GM19455 (cell line): ENCODE data around the gene BPIFB1.

ENCODE experiments used
- ATAC-seq: cut with Tn5 transposase; IDR thresholded peaks from one replicate; pipeline ENCODE4 v1.9.1; 2021; ENCODE audit not compliant: unreplicated experiment

The BPIFB1 gene

GRCh38 chr20:33291830-33292355 lies 8.9 kb downstream of the BPIFB1 start:
- ATAC-seq, result no peak

- ATAC-seq, result no peak
Measured at GRCh38 chr20:33296206-33296605, 13.2 kb downstream of the BPIFB1 start.

DNA sequence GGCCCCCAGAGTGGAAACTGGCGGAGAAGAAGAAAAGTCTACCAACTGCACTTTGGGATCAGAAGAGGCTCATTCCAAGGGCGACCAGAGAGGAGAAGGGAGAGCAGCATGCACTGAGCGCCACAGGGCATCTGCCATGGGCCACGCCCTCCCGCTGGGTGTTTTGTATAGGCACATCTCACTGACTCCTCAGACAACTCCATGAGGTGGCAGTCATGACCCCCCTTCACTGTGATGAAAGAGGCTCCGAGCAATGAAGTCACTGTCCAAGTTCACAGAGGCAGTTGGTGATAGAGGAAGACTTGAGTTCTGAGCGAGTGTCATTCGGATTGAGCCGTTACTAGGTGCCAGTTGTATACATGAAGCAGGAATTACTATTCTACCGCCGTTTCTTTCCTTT lies 15.4 kb downstream of the BPIFB1 start:
- ATAC-seq, result no peak

DNA sequence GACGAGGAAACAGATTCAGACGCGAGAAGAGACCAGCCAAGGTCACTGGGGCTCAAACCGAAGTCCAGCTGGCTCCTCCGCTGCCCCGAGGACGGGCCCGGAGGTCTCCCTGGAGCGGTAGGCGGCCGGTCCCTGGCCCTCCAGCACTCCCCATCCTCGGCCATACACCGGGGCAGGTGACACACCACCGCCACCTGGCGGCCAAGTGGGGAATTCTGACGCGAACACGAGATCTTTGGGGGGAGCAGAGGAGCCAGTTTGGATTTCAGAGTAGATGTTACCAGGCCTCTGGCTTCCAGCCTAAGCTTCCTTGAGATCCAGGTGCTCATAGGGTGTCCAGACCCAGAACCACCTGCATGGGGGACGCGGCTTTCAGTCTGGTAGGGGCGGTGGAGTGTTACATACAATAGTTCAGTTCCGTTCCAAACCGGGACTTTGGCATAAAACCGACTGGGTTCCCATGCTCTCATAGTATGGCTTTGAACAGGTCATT lies 16.1 kb downstream of the BPIFB1 start:
- ATAC-seq, result no peak

- ATAC-seq, result no peak
Measured at GRCh38 chr20:33301192-33301930, 18.3 kb downstream of the BPIFB1 start.

DNA sequence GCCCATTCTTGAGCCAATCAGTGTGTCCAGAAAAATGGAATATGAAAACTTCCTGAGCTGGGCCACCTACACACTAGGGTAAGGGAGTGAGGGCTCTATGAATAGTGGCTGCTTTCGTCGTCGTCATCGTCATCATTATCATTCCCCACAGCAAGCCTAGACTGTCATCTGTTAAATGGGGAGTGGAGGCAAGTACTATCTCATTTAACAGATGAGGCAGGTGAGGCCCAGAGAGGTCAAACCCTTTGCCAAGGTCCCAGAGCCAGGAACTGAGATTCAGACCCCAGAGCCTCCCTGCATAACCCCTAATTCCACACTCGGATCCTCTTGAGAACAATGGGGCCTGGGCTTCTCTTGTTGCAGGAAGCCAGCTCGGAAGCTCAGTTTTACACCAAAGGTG lies 20.6 kb downstream of the BPIFB1 start:
- no peak for ATAC-seq

DNA sequence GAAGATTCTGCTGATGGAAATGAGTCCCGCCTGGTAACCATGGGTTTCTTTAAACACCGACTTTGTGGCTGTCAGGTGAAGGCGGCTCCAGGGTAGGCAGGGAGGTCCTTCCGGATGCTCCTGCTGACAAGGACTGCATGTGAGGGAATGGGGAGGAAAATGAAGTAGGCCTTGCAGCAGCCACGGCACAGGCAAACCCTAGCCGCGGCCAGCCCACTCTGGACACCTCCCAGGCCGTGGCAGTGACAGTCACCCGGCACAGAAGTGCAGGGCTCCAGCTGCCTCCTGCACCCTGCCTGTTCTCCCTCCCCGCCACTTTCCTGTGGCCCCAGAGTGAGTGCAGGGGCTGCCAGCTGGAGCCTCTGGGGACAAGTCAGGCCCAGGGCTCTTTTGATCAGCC lies 21.0 kb downstream of the BPIFB1 start:
- no peak for ATAC-seq

- no peak for ATAC-seq
Measured at GRCh38 chr20:33305589-33306057, 22.6 kb downstream of the BPIFB1 start.

DNA sequence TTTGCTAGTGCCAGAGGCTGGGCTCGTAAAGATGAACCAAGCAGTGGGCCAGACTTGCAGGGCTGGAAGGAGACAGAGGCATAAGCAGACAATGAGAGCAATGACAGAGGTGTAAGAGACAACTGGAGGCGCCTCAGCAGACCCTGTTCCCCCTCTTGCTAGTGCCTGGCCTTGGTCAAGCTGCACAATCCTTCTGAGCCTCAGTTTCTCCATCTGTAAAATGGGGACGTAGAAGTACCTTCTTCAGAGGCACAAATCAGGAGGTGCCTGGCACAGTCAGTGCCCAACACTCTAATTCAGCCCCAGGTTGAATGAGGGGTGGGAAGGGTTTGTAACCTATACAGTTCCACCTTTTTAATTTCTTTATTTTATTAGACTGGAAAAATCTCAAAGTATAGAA lies 23.2 kb downstream of the BPIFB1 start:
- ATAC-seq, result no peak

GRCh38 chr20:33306807-33307206 lies 23.8 kb downstream of the BPIFB1 start:
- ATAC-seq, result no peak

- no peak for ATAC-seq
Measured at GRCh38 chr20:33308668-33309067, 25.7 kb downstream of the BPIFB1 start.

- no peak for ATAC-seq
Measured at GRCh38 chr20:33309631-33310030, 26.6 kb downstream of the BPIFB1 start.

DNA sequence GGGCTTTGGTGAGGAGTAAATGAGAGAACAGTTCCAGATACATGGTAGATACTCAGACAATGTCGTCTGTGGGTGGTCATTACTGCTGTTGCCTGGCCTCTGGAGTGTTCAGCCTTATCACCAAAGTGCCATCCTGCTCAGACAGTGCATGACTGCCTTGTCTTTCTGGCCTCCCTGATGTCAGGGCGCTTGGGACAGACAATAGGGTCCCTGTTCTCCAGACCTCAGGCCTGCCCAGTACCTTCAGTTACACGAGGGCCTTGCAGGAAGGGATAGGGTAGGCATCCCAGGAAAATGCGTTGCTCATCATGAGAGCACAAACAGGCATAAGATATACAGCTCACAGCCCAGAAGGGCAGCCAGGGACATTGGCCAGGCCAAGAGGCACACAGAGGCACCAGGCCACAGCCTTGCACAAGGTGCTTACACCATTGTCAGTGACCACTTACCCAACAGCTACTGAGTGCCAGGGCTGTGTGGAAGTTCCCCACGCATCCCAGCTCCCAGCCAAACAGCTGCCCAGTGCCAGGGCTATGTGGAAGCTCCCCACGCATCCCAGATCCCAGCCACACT lies 27.4 kb downstream of the BPIFB1 start:
- no peak for ATAC-seq

GRCh38 chr20:33311011-33311410 lies 28.0 kb downstream of the BPIFB1 start:
- ATAC-seq, result no peak

DNA sequence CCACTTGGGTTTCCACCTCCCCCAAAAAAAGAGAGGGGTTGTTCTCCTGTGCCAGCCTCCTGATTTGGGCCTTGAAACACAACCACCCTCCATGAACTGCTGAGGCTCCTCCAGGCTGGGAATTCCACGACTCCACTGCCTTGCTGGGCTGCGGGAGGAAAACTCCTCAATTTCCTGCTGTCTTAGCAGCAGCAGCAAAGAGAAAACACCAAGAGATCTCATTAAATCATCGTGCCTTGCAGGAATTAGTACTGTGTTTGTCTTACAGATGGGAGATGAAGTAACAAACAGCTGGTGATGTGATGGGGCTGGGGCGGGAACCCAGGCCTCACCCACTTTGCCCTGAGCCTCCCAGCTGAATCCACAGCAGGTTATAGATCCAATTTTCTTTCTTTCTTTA lies 29.0 kb downstream of the BPIFB1 start:
- ATAC-seq, result no peak

GRCh38 chr20:33312583-33312982 lies 29.6 kb downstream of the BPIFB1 start:
- ATAC-seq, result no peak

- ATAC-seq, result no peak
Measured at GRCh38 chr20:33313686-33314314, 30.8 kb downstream of the BPIFB1 start.

GRCh38 chr20:33316343-33316742 lies 33.3 kb downstream of the BPIFB1 start:
- ATAC-seq, result no peak

- no peak for ATAC-seq
Measured at GRCh38 chr20:33316958-33317357, 33.9 kb downstream of the BPIFB1 start.

- no peak for ATAC-seq
Measured at GRCh38 chr20:33317424-33318095, 34.5 kb downstream of the BPIFB1 start.

DNA sequence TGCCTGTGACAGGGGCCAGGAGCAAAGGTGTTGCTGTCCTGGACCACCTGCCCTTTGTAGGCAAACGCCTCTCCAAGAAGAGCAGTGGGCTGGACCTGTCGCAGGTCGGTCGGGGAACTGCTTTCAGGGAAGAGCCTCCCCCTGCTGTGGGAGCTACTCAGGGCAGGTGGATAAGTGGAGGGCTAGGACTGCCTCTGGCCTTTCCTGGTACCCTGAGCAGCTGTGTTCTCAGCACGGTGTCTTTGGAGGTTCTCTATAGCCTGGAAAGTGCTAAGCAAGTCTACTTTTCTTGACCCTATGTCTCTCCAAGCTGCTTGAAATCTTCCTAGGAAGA lies 35.0 kb downstream of the BPIFB1 start:
- ATAC-seq, result no peak
